GM19395 (cell line): Measurements from ENCODE around the gene NUDT22.

ENCODE experiments used
- ATAC-seq: cut with Tn5 transposase; IDR thresholded peaks from one replicate; pipeline ENCODE4 v1.9.1; 2021; ENCODE audit warnings: mild to moderate bottlenecking, moderate library complexity; ENCODE audit not compliant: unreplicated experiment

The NUDT22 gene

GRCh38 chr11:64225608-64226506, at the start of gene NUDT22, which contains the start of gene TRPT1:
Gene NUDT22, plus strand, starts transcription at chr11:64226274. Its CDS starts 379 bp downstream, at chr11:64226653.
Gene TRPT1, minus strand, starts transcription at chr11:64226186. Its CDS starts 326 bp downstream, at chr11:64225860.
- ATAC-seq = peak; percentile 43

- no peak for ATAC-seq
These were observed 49.3 kb upstream of the NUDT22 start for GRCh38 chr11:64176751-64177150.

GRCh38 chr11:64178203-64178602, 47.9 kb upstream of the NUDT22 start:
- ATAC-seq = no peak

GRCh38 chr11:64178951-64179639, 47.0 kb upstream of the NUDT22 start:
- ATAC-seq = no peak

- no peak for ATAC-seq
These were observed 45.2 kb upstream of the NUDT22 start for GRCh38 chr11:64180891-64181290.

GRCh38 chr11:64181506-64182411, 44.3 kb upstream of the NUDT22 start:
- ATAC-seq = no peak

- ATAC-seq = no peak
These were observed 42.2 kb upstream of the NUDT22 start for GRCh38 chr11:64183890-64184289.

GRCh38 chr11:64185175-64185692, 40.8 kb upstream of the NUDT22 start:
- ATAC-seq = peak; percentile 27

GRCh38 chr11:64185693-64186491, 40.2 kb upstream of the NUDT22 start, which contains the start of gene STIP1:
Gene STIP1, plus strand, starts transcription at chr11:64186171. Its CDS starts 91 bp downstream, at chr11:64186262.
- ATAC-seq = peak; percentile 83

GRCh38 chr11:64186492-64187165, 39.4 kb upstream of the NUDT22 start:
- ATAC-seq = no peak

- ATAC-seq = no peak
These were observed 33.6 kb upstream of the NUDT22 start for GRCh38 chr11:64192434-64192833.

GRCh38 chr11:64196626-64197025, 29.4 kb upstream of the NUDT22 start:
- no peak for ATAC-seq

GRCh38 chr11:64198511-64198910, 27.6 kb upstream of the NUDT22 start:
- ATAC-seq = no peak

- ATAC-seq = no peak
These were observed 24.5 kb upstream of the NUDT22 start for GRCh38 chr11:64201543-64201942.

- no peak for ATAC-seq
These were observed 23.1 kb upstream of the NUDT22 start for GRCh38 chr11:64202992-64203391.

- ATAC-seq = no peak
These were observed 22.5 kb upstream of the NUDT22 start for GRCh38 chr11:64203421-64204079.

GRCh38 chr11:64204080-64204440, 22.0 kb upstream of the NUDT22 start:
- no peak for ATAC-seq

GRCh38 chr11:64204464-64204989, 21.5 kb upstream of the NUDT22 start:
- ATAC-seq = no peak
